Stimulated activated CD8-positive, alpha-beta memory T cell treated with anti-CD3 and anti-CD28 coated beads, Interleukin-15, amount 100 ng/mL, for 48 hours (primary cell): ENCODE measurements around the gene FOXA1.

ENCODE experiments used
- DNase-seq, 2 donors: peaks; one replicate each; pipeline ENCODE4 v3.0.0-alpha.2; 2020; ENCODE audit warnings: low read depth in 2 of 2

FOXA1 gene

DNA sequence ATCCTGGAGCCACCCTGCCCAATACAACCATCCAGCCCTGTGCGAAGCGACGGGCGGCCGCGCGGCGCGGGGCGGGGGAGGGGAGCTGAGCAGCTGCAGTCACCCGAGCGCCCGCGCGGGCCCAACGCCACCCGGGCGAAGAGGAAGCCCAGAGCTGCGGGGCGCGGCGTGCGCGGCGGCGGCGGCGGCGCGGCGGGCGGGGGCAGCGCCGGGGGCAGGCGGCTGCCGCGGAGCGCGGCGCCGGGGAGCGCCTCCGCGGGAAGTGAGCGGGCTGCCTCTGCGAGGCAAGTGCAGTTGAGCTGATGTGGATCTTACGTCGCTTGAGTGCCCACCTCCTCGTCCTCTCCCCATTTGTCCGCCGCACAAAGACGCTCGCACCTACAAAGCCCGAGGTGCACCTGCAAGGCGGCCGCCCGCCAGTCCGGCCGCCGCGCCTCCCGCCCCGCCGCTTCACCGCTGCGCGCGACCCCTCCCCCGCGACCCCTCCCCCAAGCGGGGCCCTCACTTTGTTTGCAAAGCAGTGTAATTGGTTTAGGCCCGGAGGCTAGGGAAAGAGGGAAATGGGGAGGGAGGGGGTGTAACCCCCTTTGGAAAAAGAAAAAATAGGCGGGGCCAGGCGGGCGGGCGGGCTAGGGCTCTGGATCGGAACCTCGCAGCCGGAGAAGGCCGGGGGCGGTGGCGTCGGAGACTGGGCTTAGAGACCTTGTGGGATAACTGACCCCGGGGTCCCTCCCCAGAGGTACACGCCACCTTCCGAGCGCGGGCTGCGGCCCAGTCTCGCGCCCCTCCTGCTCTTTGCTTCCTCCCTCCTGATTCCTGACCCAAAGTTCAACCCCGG is at the start of gene FOXA1, which contains the start of gene TTC6:
FOXA1 (minus strand) TSS at position 279 of the 838 bp plus-strand sequence; CDS start at position 2, 277 bp downstream.
TTC6 (plus strand) TSS at position 659 of the 838 bp plus-strand sequence. CDS start 26,436 bp downstream, outside the sequence.
- DNase-seq, result no peak

DNA sequence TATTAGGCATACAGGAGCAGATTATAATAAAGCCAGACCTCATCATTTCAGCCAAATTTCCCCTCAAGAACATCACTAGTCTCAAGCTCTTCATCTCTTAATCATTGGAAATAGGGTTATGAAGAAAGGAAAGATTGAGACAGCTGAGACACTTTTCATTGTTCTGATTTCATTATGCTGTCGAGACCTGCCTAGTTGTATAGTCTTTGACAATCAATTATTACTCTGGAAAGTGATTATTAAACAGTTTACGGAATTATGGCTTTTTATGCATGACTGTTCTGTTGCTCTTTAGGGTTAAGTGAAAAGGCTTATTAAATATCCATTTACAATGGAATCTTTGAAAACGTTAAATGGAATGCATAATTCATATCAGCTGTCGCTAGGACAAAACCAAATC is 48.7 kb upstream of the FOXA1 start:
- no peak for DNase-seq

DNA sequence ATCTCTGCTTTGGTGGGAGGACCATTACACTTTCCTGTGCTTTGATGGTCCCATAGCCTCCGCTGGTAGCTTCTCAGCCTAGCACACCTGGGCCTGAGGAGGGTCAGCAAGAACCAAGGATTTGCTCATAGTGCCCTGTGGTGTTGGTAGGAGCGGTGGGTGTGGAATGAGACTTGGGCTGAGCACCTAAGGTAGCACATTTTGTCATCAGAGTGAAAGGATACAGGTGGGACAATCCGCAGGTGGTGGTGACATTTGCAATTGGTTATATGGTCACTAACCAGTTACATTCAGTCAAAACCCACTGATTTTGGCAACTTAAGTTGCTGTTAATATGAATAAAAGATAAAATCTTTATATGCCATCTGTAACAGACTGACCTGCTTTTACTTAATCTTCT is 47.1 kb upstream of the FOXA1 start:
- no peak for DNase-seq

DNA sequence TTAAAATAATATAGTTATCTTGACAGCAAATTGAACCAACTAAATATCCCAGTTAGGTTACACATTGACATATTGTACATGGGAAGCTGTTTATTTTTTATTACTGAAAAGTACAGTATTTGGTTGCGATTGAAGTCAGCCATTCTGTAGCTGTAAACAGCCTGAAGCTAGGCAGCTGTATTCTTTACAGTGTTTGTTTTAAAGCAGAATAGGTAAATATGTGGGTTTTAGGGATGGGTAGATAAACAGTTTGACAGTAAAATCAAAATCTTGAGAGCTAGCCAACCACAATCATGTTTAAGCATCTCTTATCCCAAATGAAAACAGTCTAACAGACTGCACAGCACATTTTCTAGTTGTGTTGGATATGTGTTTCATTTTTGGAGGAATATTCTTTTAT is 46.1 kb upstream of the FOXA1 start:
- no peak for DNase-seq

DNA sequence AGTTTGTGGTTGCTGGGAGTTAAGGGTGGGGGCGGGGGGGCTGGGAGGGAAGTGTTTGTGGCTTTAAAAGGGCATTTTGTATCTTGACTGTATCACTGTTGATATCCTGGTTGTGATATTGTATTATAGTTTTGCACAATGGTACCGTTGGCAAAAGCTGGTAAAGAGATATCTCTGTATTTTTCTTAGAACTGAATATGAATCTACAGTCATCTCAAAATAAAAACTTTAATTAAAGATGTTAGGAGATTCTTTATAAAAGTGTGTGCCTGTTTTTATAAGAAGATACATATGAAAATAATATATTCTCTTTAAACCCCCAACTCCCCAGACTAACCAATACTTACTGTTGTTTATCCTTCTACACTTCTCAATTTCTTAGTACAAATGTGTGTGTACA is 43.5 kb upstream of the FOXA1 start:
- DNase-seq, result no peak

DNA sequence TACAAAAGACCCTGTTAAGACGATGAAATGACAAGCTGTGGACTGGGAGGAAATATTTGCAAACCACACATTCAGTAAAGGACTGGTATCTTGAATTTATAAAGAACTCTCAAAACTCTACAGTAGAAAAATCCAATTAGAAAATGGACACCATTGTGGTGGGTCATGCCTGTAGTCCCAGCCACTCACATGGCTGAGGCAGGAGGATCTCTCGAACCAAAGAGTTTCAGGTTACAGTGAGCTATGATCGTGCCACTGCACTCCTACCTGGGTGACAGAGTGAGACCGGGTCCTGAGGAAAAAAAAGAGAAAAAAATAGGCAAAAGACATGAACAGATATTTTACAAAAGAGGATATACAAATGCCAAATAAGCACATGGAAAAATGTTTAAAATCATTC is 42.3 kb upstream of the FOXA1 start:
- no peak for DNase-seq

DNA sequence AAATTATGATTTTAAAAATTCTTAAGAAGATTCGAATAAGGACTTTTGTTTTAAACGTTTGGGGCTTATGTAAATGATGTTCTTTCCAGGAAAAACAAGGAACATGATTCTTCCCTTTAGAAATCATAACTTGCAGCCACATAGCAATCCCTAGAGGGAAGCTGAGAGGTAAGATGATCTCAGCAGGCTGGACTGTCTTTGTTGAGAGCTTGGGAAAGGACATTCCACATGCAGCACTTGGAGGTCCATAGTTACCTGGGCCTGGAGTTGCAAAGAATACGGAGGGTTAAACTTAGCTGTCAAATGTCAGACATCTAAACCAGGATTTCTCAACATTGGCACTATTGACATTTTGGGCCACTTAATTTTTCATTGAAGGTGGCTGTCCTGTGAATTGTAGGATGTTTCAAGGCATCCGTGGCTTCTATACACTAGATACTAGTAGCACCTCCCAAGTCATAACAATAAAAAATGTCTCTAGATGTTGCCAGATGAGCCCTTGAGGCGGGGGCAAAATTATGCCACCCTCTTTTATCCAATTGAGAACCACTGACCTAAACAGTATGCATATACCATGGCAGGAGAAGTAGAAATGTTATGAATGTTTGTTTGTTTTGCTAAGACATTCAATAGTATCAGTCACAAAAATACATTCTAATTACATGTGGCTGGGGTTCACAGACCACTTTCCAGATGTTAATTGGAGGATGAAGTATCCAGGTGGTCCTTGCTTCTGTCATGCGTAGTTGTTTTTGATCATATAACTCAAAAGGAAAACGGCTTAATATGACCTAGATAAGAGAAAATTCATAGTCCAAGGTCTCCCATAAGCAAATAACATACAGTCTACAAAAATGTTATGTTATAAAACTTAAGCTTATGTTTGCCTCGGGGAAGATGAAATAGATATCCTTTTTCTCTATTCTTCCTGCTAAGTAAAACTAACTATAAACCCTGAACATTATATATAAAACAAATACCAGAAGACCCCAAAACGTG is 30.8 kb upstream of the FOXA1 start:
- DNase-seq, result no peak

DNA sequence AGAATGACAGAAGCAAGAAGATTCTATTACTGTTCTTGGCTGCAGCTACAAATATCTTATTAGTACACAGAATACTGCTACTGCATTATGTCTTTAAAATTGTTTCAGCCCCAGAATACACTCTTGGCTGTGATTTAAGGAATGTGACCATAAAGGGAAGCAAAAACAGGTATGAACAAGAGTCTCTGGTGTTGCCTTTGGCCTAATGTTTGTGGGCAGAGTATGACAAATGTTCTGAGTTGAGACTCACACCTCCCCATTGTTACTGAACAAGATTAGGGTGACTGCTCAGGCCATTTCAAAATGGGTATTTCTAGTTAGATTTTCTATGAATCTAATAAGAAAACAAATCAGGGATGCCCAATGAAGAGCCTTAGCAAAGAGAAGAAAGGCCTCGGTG is 28.9 kb upstream of the FOXA1 start:
- no peak for DNase-seq

DNA sequence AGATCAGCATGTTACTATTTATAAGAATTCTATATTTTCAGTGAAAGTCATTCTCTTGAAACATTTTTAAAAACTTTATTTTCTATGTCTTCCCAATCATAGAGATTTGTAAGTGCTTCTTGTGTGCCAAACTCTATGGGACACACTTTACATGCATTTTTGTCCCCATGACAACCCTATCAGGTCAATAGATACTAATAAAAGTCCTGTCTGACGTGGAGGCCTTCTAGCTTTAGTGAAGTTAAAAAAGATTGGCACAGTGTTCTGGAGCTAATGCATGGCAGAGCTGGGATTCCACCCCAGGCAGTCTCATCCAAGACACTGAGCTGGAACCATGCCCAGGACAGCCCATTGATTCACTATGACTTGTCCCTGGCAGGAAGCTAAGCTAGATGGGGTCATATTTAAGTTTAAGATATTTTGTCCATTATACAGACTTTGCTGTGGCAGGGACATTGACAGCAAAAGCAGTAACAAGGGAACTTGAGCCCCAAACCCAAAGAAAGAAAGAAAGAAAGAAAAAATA is 28.4 kb upstream of the FOXA1 start:
- DNase-seq, result no peak

DNA sequence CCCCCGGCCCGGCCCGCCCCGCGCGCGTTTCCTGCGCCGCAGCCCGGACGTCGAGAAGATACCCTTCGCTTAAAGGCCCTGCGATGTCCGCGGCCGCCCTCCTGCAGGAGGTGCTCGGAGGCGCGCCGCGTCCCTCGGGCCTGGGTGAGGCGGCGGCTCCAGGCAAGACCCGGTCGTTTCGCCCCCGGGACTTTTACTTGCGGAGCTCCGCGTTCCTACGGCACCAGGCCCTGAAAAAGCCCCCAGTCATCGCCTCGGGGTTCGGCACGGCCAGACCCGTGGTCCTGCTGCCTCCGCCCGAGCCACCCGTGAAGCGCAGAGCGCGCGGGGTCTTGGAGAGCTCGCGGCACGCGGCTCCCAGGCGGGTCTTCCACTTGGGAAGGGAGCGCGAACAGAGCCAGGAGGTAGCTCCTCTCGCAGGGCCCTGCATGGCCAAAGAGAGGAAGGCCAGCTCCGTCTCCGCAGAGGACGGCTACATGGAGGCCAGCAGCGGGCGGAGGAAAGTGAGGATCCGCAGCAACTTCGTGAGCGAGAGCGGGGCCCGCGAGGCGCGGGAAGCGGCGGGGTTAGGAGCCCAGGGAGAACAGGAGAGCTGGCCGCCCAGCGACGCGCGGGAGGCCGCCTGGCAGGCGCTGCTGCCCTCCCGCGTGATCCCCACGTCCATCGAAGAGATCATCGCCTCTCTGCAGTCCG is 27.3 kb upstream of the FOXA1 start:
- no peak for DNase-seq

DNA sequence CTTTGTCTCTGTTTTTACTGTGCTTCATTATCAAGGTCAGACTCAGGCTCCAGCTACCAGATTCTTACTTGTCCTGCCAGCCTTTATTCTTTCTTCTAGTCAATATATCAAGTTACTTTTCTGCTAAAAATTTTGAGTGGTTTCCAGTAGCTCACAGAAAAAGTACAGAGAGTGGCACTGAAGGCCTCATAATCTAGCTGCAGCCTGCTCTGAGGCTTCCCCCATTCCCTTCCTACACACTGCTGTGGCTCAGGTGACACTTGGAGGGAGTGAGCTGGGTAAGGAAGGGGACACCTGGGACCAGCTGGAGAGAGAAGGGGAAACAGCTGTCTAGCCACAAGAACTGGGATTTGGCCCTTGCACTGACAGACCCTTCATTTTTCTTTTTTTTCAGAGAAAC is 25.8 kb upstream of the FOXA1 start:
- DNase-seq, result no peak

DNA sequence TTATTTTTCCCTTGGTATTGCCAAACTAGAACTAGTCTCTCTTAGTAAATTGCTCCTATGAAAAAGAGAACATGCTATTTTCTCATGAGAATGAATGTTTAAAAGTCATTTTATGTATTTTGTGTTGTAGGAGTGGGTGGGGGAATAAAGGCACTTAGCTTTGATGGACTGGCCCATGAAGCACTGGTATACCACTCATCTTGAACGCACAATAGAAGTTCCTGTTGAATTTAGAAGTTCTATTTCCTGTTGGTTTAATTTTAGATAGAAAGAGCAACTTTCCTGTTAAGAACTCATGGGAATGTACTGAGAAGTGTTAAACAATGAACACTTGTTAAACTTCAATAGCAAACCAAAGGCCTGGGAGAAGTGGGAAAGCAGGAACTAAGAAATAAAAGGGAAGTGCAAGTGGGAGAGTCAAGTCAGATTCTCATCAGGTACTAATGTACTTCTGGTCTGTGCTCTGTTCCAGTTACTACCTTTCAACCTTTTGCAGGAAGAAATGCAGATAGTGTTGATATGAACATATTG is 23.5 kb upstream of the FOXA1 start:
- DNase-seq, result no peak

DNA sequence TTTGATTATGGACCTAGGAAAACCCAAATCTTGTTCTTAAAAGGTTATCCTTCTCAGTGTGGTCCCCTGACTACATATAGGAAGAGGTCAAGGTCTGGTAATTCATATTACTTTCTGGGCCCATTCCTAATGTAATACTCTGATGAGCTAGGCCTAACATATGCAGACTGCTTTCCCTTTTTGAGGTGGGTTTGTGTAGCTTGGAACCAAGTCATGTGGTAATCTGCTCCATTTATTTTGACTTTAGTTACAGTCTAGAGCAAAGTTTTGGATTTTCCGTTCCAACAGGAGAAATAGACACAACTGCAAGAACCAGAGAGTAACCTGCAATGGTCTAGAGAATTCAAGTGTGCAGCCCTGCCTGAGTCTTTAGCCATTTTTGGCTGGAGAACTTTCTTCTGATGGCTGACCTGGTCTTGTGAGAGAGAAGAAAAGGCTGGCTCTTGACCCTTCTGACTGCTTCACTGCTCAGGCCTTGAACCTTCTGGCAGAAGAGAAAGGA is 22.9 kb upstream of the FOXA1 start:
- no peak for DNase-seq

DNA sequence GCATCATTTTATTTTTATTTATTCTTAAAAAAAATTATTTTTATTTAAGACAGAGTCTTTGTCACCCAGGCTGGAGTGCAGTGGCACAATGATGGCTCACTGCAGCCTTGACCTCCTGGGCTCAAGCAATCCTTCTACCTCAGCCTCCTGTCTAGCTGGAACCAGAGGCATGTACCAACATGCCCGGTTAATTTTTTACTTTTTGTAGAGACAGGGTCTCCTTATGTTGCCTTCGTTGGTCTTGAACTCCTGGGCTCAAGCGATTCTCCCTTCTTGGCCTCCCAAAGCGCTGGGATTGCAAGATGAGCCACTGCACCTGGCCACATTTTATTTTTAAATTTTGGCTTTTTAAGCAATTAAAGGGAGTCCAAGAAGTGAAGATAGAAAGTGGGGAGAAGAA is 21.8 kb upstream of the FOXA1 start:
- no peak for DNase-seq

DNA sequence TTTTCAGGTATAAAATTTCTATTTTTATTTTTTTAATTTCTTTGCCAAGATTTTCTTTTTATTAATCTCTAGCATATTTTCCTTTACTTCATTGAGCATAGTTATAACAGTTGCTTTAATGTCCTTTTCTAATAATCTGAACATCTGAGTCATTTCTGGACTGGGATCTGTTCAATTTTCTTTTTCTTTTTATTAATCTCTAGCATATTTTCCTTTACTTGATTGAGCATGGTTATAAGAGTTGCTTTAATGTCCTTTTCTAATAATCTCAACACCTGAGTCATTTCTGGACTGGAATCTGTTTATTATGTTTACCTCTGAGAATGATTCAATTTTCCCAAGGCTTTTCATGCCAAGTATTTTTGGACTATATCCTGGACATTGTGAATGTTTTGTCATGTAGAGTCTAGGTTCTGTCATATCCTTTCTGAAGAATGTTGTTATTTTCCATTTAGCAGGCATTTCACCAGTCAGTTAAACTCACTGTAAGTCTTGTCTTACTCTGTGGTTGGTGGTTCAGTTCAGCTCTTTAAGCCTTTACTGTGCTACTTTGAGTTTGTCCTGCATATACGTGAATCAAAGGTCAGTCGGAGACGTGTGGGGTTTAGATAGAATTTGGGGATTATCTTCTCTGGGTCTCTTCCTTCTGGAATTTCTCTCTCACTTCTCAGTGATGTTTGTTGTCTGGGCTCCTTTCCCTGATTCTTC is 20.7 kb upstream of the FOXA1 start:
- DNase-seq, result no peak

DNA sequence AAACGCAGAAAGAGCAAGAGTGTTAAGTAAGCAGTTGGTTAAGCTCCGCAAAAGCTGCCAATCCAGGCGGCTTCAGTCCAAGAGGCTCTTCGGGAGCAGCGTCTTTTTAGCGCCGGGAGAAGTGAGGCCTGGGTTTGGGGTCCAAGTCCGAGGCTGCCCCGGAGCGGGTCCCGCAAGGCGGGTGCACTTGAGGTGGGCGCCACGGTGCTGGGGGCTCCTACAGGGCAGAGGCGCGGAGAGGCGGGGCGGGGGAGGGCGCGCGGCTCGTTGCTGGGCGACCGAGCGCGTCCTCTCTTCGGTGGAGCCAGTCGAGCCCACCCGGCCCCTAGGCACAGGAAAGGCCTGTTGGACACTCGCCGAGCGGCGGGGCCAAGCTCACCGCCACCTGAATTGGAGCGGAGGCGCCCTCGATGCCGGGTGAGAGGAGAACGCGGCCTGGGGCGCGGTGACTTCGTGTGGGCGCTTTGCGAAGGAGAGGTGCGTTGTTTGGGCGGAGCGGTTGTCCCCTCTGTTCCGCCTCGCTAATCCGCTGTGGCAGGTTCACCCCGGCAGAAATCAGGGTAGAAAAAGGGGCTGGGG is 16.0 kb upstream of the FOXA1 start:
- DNase-seq, result no peak

DNA sequence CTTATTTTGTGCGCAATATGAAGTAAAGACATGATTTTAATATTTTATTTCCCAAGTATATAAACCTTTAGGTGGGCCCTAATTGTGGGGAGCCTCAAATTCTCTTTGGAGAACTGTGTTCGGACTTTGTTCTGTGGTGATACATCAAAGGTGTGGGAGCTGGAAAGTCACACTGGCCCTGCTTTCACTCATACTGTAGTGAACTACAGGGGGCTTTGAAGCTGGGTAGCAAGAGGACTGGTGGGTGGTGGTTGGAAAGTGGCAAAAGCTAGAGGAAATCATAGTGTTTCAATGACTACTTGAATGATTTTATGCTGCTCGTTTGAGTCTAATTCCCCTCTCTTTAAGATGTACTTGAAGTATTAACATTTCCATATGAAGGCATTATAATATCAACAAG is 13.6 kb upstream of the FOXA1 start:
- no peak for DNase-seq

DNA sequence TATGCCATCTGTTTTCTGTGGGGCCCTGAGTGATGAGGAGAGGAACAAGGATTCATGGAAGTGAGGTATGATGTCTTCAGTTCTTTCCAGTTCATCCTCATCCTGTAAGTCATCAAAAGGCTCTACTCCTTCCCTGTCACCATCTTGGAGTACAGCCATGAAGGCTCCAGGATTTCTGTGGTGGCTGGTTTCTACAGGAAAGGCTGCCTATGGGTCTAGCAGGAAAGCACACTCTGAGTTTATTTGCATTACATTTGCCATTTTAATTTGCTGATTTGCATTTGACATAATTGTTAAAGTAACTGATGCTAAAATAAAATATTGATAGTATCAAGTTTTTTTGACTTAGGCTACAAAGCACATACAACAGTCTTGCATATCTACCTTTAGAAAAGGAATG is 11.6 kb upstream of the FOXA1 start:
- DNase-seq, result no peak

DNA sequence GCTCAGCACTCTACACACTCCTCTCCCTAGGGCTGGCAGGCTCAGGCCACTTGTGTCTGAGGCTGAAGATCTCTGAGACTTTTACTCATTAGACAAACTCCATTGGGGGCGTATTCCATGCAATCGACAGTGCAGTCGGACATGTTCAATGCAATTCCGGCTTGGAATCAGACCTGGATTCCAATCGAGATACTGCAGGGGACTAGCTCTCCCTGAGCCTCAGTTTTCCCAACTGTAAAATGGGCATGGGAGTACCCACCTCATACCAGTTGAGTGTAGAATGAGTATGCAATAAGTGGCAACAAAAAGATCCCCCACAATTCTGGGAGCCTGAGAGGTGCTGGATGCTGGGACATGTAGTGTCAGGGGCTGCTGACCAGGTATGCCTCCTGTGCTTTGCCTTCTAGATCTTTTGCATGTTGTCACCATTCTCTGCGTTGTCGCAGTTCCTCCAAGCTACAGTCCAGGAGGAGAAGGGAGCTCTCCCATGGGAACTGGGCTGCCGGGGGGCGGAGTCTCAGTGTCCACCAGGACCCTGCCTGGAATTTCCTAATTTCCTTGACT is 8.7 kb upstream of the FOXA1 start:
- no peak for DNase-seq
